Measurements from ENCODE around the gene FOXK2. TPM values are rescaled to one million over a fixed set of nuclear protein-coding genes. Genes with fewer than 3 reads are reported as not detected.

The FOXK2 gene
- total RNA-seq, 2 donors from 2014 or later, result 34.8 to 85.1 TPM

- no peak for DNase-seq (ENCODE audit: low spot score)
- H3K36me3 ChIP-seq, result peaks cover 33% of the 10 kb centered on the region
- no peak overlapping the region for H3K4me3 ChIP-seq
- H3K27me3 ChIP-seq (replicated peaks; ENCODE audit: insufficient read depth), result no peaks in the 10 kb centered on the region
- H3K4me1 ChIP-seq (ENCODE audit: control insufficient read depth in 1 of 2, low read depth in 2 of 2), result no peaks in the 10 kb centered on the region
- H3K9me3 ChIP-seq, result no peaks in the 10 kb centered on the region
- TF ChIP-seq, protein P1, sequence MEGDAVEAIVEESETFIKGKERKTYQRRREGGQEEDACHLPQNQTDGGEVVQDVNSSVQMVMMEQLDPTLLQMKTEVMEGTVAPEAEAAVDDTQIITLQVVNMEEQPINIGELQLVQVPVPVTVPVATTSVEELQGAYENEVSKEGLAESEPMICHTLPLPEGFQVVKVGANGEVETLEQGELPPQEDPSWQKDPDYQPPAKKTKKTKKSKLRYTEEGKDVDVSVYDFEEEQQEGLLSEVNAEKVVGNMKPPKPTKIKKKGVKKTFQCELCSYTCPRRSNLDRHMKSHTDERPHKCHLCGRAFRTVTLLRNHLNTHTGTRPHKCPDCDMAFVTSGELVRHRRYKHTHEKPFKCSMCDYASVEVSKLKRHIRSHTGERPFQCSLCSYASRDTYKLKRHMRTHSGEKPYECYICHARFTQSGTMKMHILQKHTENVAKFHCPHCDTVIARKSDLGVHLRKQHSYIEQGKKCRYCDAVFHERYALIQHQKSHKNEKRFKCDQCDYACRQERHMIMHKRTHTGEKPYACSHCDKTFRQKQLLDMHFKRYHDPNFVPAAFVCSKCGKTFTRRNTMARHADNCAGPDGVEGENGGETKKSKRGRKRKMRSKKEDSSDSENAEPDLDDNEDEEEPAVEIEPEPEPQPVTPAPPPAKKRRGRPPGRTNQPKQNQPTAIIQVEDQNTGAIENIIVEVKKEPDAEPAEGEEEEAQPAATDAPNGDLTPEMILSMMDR (IDR thresholded peaks at IDR 0.05), result no peak
- no peak overlapping the region for H3K27ac ChIP-seq
- ATAC-seq (ENCODE audit: insufficient number of reproducible peaks, low FRiP score, low read depth), result no peak
Measured at GRCh38 chr17:82599674-82600661, 80.4 kb downstream of the FOXK2 start.

- Histone ChIP-seq H3K4me1 (ENCODE audit: control insufficient read depth in 1 of 2, low read depth in 2 of 2) (no peaks in the 10 kb centered on the region), H3K27ac (no peak overlapping the region), H3K27me3 (replicated peaks; ENCODE audit: insufficient read depth) (no peaks in the 10 kb centered on the region), H3K9me3 (no peaks in the 10 kb centered on the region), H3K4me3 (no peak overlapping the region), H3K36me3 (peaks cover 40% of the 10 kb centered on the region)
- no peak for DNase-seq (ENCODE audit: low spot score)
- no peak for ATAC-seq (ENCODE audit: insufficient number of reproducible peaks, low FRiP score, low read depth)
- TF ChIP-seq, protein P1 (IDR thresholded peaks at IDR 0.05), result no peak
Measured at GRCh38 chr17:82600731-82601446, 81.4 kb downstream of the FOXK2 start.

- ATAC-seq (ENCODE audit: insufficient number of reproducible peaks, low FRiP score, low read depth), result no peak
- no peak overlapping the region for H3K27ac ChIP-seq
- H3K27me3 ChIP-seq (replicated peaks; ENCODE audit: insufficient read depth), result no peaks in the 10 kb centered on the region
Measured at GRCh38 chr17:82601447-82602000, 82.0 kb downstream of the FOXK2 start.

DNA sequence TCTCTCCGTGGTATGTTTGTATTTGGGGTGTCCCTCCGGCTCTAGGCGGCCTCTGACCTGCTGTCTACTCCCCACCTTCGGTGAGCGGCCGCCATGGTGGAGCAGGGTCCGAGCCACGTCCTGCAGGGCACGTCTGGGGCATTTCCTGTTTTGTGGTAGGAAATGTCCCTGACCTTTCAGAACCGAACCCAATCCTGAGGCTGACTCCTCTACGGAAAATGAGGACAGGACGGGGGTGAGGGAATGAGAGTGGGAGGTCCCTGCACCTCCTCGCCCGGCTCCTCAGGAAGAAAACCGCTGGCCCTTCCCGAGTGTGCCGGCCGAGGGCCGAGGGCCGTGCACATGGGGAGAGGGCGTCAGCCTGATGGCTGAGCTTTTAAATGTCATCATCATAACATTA is 83.0 kb downstream of the FOXK2 start:
- Histone ChIP-seq H3K4me3 (no peak overlapping the region), H3K27ac (no peak overlapping the region), H3K9me3 (no peaks in the 10 kb centered on the region), H3K4me1 (ENCODE audit: control insufficient read depth in 1 of 2, low read depth in 2 of 2) (no peaks in the 10 kb centered on the region), H3K36me3 (peaks cover 33% of the 10 kb centered on the region), H3K27me3 (replicated peaks; ENCODE audit: insufficient read depth) (no peaks in the 10 kb centered on the region)
- TF ChIP-seq, protein P1 (IDR thresholded peaks at IDR 0.05), result no peak
- DNase-seq (ENCODE audit: low spot score) (no peak), ATAC-seq (ENCODE audit: insufficient number of reproducible peaks, low FRiP score, low read depth) (no peak)

More at GRCh38 chr17:82601447-82602000, 82.0 kb downstream of the FOXK2 start:
- Histone ChIP-seq H3K4me1 (ENCODE audit: control insufficient read depth in 1 of 2, low read depth in 2 of 2) (no peaks in the 10 kb centered on the region), H3K36me3 (peaks cover 38% of the 10 kb centered on the region), H3K9me3 (no peaks in the 10 kb centered on the region), H3K4me3 (no peak overlapping the region)
- DNase-seq (ENCODE audit: low spot score), result no peak
- TF ChIP-seq, protein P1 (IDR thresholded peaks at IDR 0.05), result no peak

All from thoracic aorta (tissue), 2 donors.